Left renal cortex interstitium (tissue), 4 donors: ENCODE results near the gene FER1L5. TPM values are rescaled to one million over a fixed set of nuclear protein-coding genes. Genes with fewer than 3 reads are reported as not detected.
A peak's percentile ranks its signal among the peaks of the same experiment; 100 is the strongest.
"Not testable (repeated sequence)": the region's sequence is repeated elsewhere in the genome, so short reads cannot be mapped to it uniquely, and the experiment has no call there.

Experiments used
- DNase-seq, 4 donors: peaks; one replicate each; pipeline ENCODE4 v3.0.0-alpha.2; 2013; ENCODE audit warnings: low read depth in 4 of 4, low spot score in 2 of 4, missing footprints in 1 of 4
- polyA plus RNA-seq, 4 donors: library from polyadenylated mRNA; unstranded; fragments of 120-200 nt; gene quantifications; one replicate each; pipeline ENCODE4 v1.2.1, GENCODE V29; 2013; ENCODE audit not compliant: insufficient read length in 4 of 4

Gene FER1L5
- polyA plus RNA-seq, 4 donors: 0.59 to 2.7 (median 1.5) TPM

GRCh38 chr2:96633641-96634040 lies 8.9 kb upstream of the FER1L5 start:
- no peak for DNase-seq

- no peak for DNase-seq
Measured at GRCh38 chr2:96636551-96637171, 5.9 kb upstream of the FER1L5 start.

DNA sequence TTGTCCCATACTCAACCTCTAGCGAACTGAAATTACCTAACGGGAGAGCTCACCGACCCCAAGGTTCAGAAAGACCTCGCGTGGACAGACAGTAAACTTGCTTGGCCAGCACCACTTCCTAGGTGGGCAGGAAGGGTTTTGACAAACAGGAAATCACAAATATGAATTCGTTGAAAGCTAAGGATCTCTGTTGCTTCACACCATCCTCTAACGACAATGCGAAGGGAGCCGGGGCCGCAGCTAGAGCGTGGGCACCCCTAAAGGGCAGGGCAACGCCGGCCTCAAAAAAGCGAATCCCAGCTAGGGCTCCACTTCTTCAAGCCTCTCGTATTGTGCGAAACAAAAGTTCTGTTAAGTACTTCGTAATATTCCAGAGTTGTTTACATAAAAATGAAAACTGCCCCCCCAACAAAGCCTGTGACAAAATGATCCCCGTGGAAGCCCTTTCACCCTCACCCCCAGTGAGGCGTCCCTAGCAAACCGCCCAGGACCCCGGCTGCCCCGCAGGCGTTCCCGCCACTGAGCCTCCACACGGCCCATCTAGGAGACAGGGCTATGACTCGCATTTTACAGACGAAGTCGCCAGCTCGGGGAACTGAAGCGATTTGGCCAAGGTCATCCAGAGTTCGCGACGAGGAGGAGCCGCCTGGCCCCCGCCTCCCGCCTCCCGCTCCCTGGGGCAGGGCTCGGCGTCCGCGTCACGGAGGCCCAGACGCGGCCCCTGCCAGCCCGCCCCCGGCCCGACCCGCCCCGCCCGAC lies 5.0 kb upstream of the FER1L5 start:
- DNase-seq: peak in 3 of 4 donors; percentile 31 to 55 (median 46)

DNA sequence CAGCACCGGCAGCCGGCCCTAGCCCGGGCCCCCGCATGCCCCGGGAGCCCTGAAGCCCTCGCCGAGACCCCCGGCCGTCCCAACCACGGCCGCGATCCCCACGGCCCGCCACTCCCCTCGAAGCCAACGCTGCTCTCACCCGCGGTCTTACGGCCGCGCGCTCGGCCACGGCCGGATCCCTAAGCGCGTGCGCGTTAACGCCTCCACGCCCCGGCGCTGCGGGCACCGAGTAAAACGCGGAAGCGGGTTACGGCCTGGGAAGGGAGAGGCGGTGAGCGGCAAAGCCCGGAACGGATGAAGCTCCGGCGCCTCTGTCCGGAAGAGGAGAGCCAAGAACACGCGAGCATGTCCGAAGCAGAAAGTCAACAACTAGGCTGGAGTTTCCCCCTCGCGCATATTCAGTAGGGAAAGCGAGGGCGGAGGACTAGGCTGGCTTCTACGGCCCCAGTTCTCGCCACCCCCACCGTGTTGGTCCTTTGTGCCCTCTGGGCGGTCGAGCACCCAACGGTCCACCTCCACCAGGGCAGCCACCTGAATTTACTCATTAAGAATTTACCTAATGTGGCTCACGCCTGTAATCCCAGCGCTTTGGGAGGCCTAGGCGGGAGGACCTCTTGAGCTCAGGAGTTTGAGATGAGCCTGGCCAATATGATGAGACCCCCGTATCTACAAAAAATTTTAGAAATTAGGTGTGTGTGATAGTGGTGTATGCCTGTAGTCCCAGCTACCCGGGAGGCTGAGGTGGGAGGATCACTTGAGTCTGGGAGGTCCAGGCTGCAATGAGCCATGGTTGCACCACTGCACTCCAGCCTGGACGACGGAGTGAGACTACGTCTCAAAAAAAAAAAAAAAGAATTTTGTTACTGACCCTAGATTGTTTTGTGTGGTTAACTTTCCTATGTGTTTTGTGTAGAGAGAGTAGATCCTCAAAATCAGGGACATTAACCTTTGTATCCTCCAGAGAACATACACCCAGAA lies 4.1 kb upstream of the FER1L5 start, which contains the start of gene KANSL3:
TSS of gene KANSL3 (minus strand) at position 169 of the 978 bp plus-strand sequence. CDS start 1,177 bp downstream, outside the sequence.
- peak; percentile 85 to 90 (median 88) for DNase-seq

DNA sequence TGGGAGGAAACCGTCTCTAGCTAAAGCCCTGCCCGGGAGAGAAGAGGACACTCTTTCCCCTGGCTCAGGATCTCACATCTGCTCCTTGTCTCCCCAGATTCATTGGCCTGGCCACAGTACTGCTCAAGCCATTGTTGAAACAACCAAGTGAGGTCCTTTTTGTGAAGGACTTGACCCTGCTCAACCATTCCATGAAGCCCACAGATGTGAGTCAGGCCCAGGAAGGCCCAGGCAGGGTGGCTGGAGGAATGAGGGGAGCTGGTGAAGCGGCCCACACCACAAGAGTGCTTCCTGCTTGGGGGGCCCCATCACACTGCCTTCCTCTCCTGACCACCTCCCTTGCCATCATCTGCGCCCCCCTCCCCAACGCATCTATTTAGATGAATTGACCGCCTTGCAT lies 5.1 kb downstream of the FER1L5 start:
- no peak for DNase-seq

- DNase-seq: no peak
Measured at GRCh38 chr2:96648306-96648930, 5.9 kb downstream of the FER1L5 start.

DNA sequence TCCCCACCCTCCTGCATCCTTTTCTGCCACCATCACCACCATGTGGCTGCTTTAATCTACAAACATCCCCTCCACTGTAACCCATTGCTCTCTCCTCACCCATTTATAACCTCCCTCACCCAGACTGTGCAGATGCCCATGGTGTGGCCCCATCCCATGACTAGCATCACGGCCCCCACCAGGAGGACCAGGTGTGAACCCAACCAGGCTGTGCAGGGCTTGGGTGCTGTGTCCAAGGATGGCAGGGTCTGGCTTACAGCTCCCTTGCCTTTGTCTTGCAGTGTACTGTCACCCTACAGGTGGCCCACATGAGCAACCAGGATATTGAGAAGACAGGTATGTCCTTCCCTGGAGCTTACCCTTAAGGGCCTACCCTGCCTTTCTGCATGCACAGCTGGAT lies 6.8 kb downstream of the FER1L5 start:
- DNase-seq: no peak

DNA sequence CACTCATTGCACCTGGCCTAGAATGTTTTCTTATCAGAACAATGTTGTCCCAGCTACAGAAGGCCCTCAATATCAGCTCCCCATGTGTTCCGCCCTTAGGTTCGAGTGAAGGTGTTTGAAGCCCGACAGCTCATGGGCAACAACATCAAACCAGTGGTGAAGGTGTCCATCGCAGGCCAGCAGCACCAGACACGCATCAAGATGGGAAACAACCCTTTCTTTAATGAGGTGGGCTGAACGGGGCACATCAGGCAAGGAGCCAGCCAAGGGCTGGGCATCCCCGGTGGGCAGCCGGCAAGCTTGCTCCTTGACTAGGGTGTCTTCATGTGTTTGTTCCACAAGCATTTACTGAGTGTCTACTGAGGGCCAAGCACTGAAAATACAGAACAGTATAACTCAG lies 9.2 kb downstream of the FER1L5 start:
- DNase-seq: no peak

DNA sequence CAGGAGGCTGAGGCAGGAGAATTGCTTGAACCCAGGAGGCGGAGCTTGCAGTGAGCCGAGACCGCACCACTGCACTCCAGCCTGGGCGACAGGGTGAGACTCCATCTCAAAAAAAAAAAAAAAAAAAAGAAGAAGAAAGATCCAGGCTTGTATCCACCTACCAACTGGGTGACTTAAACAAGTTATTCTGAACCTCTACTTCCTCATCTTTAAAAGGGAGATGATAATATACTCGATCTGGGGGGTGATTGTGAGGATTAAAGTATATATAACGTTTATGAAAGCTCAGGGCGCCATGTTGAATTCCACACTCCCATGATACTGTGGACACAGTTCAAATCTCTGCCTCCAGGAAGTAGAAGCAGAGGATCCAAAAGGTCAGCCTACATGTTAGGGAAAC lies 12.2 kb downstream of the FER1L5 start:
- not testable (repeated sequence) for DNase-seq

DNA sequence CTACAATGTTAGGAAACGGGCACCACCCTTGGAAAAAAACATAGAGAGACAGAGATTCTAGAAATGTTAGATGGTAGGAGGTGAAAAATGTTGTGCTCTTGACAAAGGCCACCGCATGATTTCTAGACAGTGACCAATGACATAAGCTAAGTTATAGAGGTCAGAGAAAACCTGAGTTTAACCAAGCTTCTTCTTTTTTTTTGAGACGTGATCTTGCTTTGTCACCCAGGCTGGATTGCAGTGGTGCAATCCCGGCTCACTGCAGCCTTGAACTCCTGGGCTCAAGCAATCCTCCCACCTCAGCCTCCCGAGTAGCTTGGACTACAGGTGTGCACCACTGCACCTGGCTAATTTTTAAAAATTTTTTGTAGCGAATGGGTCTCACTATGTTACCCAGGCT lies 13.0 kb downstream of the FER1L5 start:
- no peak for DNase-seq

DNA sequence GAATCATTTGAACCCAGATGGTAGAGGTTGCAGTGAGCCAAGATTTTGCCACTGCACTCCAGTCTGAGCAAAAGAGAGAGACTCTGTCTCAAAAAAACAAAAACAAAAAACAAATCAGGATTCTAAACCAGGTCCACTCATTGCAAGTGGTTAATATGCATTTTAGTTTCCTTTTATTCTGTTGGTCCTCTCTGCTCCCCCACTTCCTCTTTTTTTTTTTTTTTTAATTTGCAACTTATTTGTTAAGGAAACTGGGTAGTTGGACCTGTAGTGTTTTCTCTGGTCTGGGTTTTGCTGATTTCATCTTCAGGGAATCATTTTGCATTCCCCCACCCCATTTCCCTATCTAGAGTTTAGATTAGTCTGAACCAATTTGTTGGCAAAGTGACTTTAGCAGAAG lies 14.0 kb downstream of the FER1L5 start:
- DNase-seq: no peak

- DNase-seq: no peak
Measured at GRCh38 chr2:96661324-96661723, 18.8 kb downstream of the FER1L5 start.

GRCh38 chr2:96662360-96662759 lies 19.8 kb downstream of the FER1L5 start:
- DNase-seq: no peak

GRCh38 chr2:96663177-96663576 lies 20.6 kb downstream of the FER1L5 start:
- no peak for DNase-seq

GRCh38 chr2:96663829-96664228 lies 21.3 kb downstream of the FER1L5 start:
- DNase-seq: no peak

- DNase-seq: no peak
Measured at GRCh38 chr2:96664366-96664925, 21.9 kb downstream of the FER1L5 start.

DNA sequence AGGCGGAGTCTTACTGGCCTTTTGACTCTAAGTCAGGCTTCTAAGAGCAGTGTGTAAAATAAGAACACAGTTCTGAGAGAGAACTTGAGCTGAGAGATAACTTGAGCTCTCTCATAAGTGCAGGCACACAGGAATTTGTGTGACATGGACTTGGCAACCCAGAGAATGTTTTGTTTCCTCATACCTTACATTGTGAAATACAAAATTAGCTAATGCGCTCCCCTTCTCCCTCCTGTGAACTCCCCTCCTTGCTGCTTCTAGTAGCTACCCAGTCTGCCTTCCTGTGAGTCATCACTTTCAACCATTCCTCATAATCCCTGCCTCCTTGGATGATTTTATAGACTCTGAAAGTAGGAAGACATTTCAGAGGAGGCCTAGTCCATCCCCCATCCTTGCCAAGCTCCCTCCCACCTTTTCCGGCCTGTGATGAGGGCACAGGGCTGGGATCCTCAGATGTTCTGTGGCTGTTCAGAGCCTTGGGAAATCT lies 22.6 kb downstream of the FER1L5 start:
- no peak for DNase-seq

DNA sequence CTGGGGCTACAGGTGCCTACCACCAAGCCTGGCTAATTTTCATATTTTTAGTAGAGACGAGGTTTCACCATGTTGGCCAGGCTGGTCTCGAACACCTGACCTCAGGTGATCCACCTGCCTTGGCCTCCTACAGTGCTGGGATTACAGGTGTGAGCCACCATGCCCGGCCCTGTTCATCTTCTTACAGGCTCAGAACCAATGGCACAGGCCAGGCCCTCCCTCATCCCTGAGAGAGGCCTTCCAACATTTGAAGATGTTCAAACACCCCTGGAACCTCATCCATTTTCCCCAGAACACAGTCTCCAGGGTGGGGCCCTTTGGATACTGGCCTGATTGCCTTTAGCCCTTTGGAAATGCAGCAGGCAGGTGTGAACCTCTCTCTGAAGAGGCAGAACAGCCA lies 23.2 kb downstream of the FER1L5 start:
- not testable (repeated sequence) for DNase-seq

DNA sequence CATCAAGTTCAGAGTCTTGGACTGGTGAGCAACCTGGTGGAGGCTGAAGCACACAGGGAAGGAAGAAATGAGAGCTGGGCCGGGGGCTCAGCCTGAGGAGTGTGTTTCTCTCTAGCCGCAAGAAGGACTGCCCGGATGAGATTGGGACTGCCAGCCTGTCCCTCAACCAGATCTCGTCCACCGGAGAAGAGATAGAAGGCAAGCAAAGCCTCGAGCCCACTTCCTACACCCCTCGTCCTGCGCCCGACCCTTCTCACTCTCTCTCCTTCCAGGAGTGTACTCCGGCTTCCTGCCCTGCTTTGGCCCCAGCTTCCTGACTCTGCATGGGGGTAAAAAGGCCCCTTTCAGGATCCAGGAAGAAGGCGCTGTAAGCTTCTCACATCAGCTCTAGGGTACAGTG lies 26.2 kb downstream of the FER1L5 start:
- DNase-seq: no peak
